ENCODE data around the gene PCYOX1L. TPM values are rescaled to one million over a fixed set of nuclear protein-coding genes. Genes with fewer than 3 reads are reported as not detected.

The PCYOX1L gene
- total RNA-seq, 1 experiment from 2014 or later: 7.0 TPM

DNA sequence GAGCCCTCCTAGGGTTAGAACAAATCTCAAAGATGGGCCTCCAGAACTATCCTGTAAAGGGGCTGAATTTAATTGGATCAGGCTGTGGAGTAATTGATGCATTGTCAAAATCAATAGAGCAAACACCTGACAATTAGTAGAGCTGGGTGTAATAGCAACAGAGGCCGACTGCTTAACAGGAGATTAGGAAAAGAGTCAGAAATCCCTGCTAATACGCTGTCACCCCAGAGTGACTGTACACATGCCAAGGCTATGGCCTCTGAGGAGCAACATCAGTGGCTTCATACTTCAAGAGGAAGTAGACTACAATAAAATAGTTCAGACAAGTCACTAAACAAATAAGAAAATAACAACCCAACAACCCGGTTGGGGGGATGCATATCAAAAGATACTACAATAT is 31.2 kb upstream of the PCYOX1L start:
- Histone ChIP-seq H3K27ac (ENCODE audit: low read length) (no peak overlapping the region), H3K4me1 (ENCODE audit: control insufficient read depth, insufficient read depth, low read length) (no peaks in the 10 kb centered on the region), H3K36me3 (ENCODE audit: control insufficient read depth, insufficient read depth, low read length) (no peaks in the 10 kb centered on the region), H3K27me3 (ENCODE audit: control insufficient read depth, insufficient read depth, low read length) (no peaks in the 10 kb centered on the region), H3K4me3 (ENCODE audit: low read depth in 2 of 2, low read length in 2 of 2) (no peak overlapping the region), H3K9me3 (ENCODE audit: control insufficient read depth, insufficient read depth, low read depth, low read length) (no peaks in the 10 kb centered on the region)
- no peak for DNase-seq (ENCODE audit: low read depth, low spot score)
- ChIA-PET CTCF (no interaction called here), POLR2A (no interaction called here)
- no peak for ATAC-seq
- intact Hi-C loops (cut with micrococcal nuclease; ENCODE audit: unreplicated experiment) (no loop called here), in situ Hi-C loops (cut with HindIII; ENCODE audit: low pct_unique_long_range_greater_than_20kb, low sequenced_read_pairs) (no loop called here)
- TF ChIP-seq TCF7L2 (IDR thresholded peaks at IDR 0.05; ENCODE audit: low read depth, low read length): no peak
- TF ChIP-seq, protein P1, sequence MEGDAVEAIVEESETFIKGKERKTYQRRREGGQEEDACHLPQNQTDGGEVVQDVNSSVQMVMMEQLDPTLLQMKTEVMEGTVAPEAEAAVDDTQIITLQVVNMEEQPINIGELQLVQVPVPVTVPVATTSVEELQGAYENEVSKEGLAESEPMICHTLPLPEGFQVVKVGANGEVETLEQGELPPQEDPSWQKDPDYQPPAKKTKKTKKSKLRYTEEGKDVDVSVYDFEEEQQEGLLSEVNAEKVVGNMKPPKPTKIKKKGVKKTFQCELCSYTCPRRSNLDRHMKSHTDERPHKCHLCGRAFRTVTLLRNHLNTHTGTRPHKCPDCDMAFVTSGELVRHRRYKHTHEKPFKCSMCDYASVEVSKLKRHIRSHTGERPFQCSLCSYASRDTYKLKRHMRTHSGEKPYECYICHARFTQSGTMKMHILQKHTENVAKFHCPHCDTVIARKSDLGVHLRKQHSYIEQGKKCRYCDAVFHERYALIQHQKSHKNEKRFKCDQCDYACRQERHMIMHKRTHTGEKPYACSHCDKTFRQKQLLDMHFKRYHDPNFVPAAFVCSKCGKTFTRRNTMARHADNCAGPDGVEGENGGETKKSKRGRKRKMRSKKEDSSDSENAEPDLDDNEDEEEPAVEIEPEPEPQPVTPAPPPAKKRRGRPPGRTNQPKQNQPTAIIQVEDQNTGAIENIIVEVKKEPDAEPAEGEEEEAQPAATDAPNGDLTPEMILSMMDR (IDR thresholded peaks at IDR 0.05): no peak
- no peak for TF ChIP-seq POLR2AphosphoS5 (IDR thresholded peaks at IDR 0.05; ENCODE audit: low read depth, low read length)
- no peak for TF ChIP-seq SIN3A (IDR thresholded peaks at IDR 0.05; ENCODE audit: borderline replicate concordance, insufficient read depth, low read depth, low read length)
- TF ChIP-seq, protein P2, sequence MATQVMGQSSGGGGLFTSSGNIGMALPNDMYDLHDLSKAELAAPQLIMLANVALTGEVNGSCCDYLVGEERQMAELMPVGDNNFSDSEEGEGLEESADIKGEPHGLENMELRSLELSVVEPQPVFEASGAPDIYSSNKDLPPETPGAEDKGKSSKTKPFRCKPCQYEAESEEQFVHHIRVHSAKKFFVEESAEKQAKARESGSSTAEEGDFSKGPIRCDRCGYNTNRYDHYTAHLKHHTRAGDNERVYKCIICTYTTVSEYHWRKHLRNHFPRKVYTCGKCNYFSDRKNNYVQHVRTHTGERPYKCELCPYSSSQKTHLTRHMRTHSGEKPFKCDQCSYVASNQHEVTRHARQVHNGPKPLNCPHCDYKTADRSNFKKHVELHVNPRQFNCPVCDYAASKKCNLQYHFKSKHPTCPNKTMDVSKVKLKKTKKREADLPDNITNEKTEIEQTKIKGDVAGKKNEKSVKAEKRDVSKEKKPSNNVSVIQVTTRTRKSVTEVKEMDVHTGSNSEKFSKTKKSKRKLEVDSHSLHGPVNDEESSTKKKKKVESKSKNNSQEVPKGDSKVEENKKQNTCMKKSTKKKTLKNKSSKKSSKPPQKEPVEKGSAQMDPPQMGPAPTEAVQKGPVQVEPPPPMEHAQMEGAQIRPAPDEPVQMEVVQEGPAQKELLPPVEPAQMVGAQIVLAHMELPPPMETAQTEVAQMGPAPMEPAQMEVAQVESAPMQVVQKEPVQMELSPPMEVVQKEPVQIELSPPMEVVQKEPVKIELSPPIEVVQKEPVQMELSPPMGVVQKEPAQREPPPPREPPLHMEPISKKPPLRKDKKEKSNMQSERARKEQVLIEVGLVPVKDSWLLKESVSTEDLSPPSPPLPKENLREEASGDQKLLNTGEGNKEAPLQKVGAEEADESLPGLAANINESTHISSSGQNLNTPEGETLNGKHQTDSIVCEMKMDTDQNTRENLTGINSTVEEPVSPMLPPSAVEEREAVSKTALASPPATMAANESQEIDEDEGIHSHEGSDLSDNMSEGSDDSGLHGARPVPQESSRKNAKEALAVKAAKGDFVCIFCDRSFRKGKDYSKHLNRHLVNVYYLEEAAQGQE (IDR thresholded peaks at IDR 0.05; ENCODE audit: insufficient read depth in 1 of 2, low read depth in 2 of 2, low read length in 1 of 2): no peak
- no TSS peak for BruUV-seq (replicated peaks)

DNA sequence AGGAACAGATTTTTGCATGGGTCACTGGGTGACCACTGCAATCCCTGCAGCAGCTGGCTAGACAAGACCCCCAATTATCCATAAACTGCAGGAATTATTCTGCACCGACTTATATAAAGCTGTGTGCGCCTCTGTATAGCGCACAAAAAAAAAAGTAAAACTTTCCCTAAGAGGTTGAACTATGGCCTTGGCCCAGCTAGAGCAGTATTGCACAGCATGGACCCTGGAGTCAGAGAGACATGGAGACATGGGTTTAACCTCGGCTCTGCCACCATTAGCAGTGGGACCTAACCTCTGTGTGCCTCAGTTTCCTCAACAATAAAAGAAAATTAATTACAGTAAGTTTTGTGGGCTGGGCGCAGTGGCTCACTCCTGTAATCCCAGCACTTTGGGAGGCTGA is 29.7 kb upstream of the PCYOX1L start:
- H3K27me3 ChIP-seq (ENCODE audit: control insufficient read depth, insufficient read depth, low read length): no peaks in the 10 kb centered on the region
- ChIA-PET POLR2A (no interaction called here), CTCF (no interaction called here)
- H3K27ac ChIP-seq (ENCODE audit: low read length): no peak overlapping the region
- H3K4me3 ChIP-seq (ENCODE audit: low read depth in 2 of 2, low read length in 2 of 2): no peak overlapping the region
- H3K4me1 ChIP-seq (ENCODE audit: control insufficient read depth, insufficient read depth, low read length): no peaks in the 10 kb centered on the region
- ATAC-seq (no peak), DNase-seq (ENCODE audit: low read depth, low spot score) (no peak)
- no peaks in the 10 kb centered on the region for H3K9me3 ChIP-seq (ENCODE audit: control insufficient read depth, insufficient read depth, low read depth, low read length)
- in situ Hi-C loops (cut with HindIII; ENCODE audit: low pct_unique_long_range_greater_than_20kb, low sequenced_read_pairs): no loop called here
- intact Hi-C loops (cut with micrococcal nuclease; ENCODE audit: unreplicated experiment): no loop called here
- H3K36me3 ChIP-seq (ENCODE audit: control insufficient read depth, insufficient read depth, low read length): no peaks in the 10 kb centered on the region
- BruUV-seq (replicated peaks): no TSS peak
- TF ChIP-seq, protein P2 (IDR thresholded peaks at IDR 0.05; ENCODE audit: insufficient read depth in 1 of 2, low read depth in 2 of 2, low read length in 1 of 2): no peak
- no peak for TF ChIP-seq POLR2AphosphoS5 (IDR thresholded peaks at IDR 0.05; ENCODE audit: low read depth, low read length)
